HG02623 (cell line): ENCODE results near the gene CDK14.
"Not testable (repeated sequence)": the region's sequence is repeated elsewhere in the genome, so short reads cannot be mapped to it uniquely, and the experiment has no call there.

Experiments used
- ATAC-seq: cut with Tn5 transposase; IDR thresholded peaks from one replicate; pipeline ENCODE4 v1.9.1; 2021; ENCODE audit warnings: moderate library complexity; ENCODE audit not compliant: unreplicated experiment

The CDK14 gene

DNA sequence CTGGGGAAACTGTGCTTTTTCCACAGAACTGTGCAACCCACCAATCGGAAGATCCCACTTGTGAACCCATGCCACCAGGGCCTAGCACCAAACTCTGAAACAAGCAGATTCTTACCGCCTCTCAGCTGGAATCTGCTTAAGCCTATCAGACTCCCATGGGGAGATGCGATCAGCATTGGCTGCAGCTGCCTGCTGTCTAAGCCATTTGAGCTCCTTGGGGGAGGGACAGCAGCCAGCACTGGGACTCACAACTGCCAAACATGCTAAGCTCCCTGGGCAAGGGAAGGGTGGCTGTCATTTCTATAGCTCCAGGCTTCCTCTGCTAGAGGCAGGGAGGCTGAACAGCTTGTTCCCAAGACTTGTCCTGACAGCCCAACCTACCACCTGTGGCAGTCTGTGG lies 283.8 kb downstream of the CDK14 start:
- no peak for ATAC-seq

DNA sequence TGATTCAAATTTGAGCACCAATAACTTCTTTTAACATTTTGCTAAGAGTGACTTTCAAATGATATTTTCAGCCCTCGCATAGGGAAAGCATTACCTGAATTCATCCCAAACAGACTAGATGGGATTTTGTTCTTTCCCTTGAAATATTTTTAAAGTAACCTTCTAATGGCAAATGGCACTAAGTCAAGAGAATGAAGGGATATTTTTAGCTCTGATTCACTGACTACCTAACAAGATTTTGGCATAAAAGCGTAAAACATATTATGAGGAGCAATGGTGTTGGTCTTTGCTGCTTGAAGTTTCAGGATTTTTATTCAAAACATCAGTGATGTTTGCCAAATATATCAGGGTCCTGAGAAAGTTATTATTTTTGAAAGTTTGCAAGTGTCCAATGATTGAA lies 290.3 kb downstream of the CDK14 start:
- ATAC-seq: no peak

DNA sequence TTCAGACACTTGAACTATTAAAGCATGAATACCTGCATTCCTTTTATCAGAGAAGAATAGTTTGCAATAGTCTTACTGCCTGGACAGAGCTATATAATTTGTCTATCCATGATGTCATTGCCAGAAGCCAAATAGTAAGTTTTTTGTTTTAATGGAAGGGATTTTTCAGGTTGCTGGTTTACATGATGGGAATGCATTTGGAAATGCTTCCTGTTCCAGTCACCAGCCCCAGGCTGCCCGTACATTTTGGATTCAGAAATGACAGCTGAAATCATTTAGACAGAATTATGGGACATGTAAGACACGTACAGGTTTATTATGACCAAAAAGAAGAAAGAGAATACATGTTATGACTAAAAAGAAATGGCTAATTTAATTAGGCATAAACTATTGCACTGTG lies 293.1 kb downstream of the CDK14 start:
- no peak for ATAC-seq

DNA sequence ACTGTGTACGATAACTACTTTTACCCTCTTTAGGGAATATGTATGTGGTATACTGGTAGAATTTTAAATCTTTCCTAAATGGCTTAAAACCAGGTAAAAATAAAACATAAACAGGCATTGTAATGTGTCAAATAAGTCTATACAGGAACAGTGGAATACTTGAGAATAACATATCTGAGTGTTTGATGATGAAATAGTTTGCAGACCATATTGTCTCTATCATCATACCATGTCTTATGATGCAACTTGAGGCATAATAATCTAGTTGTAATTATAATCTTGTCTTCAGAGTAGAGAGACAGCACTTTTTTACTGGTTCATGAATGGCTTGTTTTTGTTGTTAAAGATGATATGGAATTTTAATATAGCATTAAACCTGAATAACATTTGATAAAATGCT lies 293.5 kb downstream of the CDK14 start:
- ATAC-seq: no peak

DNA sequence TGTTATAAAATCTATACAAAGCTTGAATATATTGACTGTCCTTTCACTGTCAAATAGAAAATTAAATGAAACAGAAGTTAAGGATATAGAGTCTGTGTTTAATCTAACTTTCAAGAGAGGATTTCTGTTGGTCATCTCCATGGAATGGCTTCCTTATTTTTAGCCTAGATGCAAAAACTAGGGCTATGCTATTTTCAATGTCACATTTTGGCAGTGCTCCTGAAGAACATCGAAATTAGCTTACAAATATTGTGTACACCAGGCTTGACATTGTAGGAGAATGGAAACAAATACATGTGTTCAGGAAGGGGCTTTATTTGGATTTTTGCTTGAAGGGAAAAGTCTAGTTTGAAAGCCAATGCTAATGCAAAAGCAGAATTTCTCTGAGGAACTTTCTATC lies 295.4 kb downstream of the CDK14 start:
- ATAC-seq: no peak

DNA sequence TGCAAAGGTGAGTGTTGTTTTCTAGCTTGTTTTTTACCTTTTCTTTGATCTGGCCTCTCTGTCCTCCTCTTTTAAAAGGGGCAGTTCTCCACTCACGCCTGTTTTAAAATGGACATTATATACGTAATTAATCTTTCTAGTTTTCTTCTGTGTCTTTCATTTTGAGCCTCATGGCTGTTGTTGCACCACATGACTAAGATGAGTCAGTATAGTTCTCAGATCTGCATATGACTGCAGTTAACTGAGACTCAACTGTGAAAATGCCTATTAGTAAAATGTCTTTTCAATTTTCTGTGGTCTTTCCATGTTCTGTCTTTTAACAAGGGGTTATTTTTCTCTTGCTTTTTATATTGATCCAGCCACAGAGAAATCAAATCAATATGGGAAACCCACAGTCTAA lies 296.1 kb downstream of the CDK14 start:
- ATAC-seq: no peak

DNA sequence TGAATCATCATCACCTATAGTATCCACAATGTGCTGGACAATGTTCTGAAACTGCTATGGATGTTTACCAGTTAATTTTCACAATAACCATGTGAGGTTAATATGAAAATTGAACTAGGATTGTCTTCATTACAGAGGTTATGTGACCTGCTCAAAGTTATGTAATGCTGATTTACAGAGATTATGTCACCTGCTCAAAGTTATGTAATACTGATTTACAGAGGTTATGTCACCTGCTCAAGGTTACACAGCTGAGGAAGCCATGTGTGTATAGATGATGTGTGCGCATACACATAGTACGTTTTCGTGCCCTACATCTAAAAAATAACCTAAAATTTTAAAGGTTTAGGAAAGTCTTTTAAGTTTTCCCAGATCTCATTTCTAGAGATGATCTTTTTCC lies 298.0 kb downstream of the CDK14 start:
- no peak for ATAC-seq

DNA sequence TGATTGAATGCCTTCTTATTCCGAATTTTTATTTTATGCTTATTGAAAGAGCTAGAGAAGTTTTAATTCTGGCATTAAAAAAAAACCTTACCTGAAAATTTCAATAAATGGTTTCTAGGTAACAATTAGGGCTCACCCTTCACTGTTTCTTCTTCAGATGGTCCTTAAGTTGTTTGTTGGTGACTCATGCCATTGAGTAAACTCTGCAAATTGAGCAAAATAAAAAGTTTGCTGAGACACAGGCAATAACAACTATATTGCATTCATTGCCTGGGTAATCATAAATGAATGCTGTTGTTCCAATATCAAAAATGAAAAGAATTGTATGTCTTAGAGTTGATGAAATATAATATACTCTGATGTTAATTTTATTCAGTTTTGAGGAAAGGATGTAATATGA lies 300.3 kb downstream of the CDK14 start:
- ATAC-seq: no peak

DNA sequence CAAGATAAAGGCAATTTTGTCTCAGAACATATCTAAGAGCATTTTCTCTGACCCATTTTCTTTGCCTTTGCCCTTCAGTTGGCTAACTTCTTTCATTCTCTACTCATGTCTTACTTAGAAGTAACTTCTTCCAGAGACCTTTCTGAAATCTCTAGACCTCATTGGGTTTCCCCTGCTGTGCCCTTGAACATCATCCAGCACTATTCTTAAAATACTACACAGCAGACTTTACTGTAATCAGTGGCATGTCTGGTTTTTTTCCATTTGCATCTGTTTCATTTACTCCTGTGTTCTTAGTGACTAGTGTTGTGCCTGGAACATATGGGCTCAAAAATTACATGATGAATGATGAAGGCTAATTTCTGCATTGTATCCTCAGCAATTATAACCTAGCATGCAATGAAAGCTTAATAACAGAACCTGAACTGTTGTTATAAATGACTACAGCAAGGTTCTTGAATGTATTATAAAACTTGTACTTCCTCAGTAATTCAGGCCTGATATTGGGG lies 301.9 kb downstream of the CDK14 start:
- no peak for ATAC-seq

DNA sequence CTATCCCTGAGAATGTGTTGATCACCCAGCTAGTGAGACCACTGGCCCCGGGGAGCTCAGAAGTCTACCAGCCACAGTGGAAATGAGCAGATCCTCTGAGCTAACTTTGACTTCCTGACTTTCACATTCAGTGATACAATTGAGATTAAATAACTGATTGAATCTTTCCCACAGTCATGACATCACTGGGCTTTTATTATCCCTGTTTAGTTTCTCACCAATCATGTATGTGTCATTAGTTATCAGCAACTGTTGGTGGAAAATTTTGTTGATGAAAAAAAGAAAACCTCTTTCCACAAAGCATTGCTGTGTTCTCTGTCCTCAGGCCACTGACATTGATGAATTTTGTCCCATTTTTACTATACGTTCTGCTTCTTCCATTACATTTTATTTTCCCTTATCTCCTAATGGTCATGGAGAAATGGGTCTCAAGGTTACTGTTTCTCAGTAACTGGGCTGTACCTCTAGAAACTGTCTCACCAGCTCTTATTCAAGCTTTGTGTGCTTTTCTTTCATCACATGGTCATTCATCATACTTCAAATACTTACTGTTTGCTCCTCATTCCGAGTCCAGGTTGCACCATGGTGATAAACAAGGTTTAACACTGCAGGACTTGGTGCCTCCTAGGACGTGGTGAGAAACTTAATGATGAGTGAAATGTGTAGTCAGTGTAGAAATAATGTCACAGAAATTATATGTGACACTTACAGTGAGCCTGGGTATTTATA lies 304.7 kb downstream of the CDK14 start:
- ATAC-seq: no peak

DNA sequence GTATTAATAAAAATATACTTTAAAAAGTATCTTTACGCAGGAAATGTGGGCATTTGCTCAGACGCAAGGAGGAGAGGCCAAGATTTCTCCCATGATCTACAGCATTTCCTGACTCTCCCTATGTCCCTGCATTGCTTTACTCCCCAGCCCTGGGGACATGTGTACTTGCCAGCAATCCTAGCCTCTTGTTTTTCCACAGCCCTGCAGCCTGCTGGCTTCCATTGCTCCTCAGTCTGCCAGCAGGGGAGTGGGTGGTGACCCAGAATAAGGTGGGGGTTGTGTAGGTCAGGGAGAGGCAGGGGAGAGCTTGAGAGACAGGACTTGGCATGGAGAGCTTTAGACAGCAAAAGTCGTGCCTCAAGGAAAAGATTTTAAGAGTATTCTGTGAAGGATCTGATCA lies 307.7 kb downstream of the CDK14 start:
- ATAC-seq: no peak

DNA sequence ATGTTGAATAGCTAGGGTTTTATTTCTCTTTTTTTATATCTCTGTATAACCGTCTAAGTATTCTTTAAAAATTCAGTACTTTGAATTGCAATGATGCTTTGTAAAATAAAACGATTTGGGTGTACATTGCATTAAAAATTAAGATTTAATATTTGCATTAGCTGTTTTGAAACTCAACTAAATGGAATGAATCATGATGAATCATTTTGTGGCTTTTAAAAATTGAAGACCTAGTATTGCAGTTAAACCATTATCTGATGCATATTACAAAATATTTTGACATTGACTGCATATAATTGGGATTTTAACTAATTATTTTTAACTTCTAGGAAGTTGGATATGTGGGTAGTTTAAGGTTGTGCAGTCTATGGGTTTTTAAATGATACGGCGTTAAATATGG lies 314.0 kb downstream of the CDK14 start:
- ATAC-seq: no peak

DNA sequence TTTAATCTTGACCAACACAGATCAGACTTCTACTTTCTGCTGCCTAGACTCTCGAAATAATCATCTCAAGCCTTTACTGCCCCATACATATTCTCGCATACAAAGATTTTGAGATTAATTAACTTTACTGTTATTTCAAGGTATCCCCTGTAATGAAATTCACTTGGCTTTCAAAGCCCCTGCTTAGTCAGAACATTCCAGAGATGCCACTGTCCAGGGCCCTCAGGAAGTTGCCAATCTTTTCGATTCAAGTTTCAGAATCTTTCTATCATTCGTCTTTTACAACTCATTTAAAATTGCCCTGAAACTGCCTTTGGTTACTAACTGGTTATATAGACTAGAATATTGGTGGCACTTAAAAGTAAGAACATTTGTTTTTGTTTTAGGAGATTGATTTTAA lies 320.2 kb downstream of the CDK14 start:
- no peak for ATAC-seq

DNA sequence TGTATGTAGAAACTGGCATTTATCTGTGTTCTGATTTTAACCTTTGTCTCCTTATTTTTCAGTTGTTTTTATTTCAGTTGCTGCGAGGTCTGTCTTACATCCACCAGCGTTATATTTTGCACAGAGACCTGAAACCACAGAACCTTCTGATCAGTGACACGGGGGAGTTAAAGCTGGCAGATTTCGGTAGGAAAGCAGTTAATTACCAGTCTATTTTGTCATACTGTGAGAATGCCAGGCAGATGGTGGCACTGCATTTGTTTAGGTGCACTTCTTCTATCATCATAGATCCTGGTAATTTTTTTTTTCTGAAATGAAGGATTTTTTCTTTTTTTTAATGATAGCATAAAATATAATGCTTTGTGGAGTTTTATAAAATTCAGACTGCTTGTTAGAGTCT lies 321.4 kb downstream of the CDK14 start:
- no peak for ATAC-seq

DNA sequence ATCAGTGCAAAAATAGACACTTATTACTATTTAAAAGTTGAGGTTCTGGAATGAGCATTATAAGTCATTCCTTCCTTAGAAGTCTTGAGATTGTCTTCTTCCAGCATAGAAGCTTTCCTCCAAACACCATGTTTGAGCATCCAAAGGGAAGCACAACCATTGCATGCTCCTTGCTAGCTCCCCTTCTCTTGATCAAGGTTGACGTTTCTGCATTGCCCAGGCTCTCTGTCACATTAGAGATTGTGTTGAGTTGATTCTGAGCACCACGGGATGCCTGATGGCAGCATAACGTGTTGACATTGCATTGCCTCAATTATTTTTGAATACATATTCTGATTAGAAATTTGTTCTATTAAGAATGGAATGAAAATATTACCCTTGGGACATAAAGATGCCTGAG lies 322.2 kb downstream of the CDK14 start:
- ATAC-seq: no peak

DNA sequence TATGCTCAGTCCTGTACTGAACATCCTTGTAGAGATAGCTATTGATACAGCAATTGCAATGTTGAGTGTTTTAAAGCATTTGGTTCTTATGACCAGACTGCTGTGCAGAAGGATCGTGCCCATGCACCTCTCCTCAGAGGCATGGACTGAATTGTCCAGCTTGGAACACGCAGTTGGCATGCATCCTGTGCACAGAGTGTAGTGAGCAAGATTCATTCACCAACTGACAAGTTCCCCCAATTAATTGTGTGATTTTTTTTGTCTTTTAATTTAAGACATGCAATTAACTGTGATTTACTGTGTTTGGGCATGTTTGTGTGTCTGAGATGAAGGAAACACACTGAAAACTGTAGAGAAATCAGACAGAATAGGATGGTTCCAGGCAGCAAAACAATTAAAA lies 323.7 kb downstream of the CDK14 start:
- ATAC-seq: no peak

DNA sequence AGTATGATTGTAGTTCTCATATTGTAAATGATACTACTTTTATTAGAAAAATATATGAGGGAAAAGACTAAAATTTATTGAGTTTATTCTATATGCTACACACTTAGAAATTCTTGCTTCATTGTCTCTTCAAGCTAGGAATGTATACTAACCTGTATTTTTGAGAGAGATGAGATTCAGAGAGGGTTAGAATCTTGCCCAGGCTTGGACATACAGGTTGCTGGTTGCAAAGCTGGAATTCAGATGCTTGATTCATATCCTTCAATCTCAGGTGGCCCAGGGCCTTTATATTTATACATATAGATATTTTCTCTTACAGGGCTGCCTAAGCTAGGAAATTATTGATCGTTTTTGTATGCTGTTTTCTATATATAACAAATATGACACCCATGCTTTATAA lies 324.2 kb downstream of the CDK14 start:
- no peak for ATAC-seq

DNA sequence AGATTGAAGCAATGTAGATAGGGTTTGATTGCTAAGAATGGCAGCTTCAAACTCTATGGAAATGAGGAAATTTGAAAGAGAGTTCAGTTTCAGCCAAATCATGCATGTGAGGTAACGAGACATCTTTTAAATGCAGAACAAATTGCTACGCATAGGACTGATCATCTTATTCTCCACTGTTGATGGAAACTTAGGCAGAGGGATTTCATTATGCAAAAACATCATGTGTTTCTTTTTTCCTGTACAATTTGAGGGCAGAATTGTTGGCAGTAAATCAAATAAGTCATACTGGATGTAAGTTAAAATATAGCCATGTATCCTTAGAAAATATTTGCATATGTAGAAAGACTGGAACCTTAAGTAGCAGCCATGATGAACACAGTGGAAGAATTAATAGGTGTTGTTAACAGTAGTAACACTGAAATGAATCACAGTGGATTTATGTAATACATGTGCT lies 327.4 kb downstream of the CDK14 start:
- ATAC-seq: no peak

DNA sequence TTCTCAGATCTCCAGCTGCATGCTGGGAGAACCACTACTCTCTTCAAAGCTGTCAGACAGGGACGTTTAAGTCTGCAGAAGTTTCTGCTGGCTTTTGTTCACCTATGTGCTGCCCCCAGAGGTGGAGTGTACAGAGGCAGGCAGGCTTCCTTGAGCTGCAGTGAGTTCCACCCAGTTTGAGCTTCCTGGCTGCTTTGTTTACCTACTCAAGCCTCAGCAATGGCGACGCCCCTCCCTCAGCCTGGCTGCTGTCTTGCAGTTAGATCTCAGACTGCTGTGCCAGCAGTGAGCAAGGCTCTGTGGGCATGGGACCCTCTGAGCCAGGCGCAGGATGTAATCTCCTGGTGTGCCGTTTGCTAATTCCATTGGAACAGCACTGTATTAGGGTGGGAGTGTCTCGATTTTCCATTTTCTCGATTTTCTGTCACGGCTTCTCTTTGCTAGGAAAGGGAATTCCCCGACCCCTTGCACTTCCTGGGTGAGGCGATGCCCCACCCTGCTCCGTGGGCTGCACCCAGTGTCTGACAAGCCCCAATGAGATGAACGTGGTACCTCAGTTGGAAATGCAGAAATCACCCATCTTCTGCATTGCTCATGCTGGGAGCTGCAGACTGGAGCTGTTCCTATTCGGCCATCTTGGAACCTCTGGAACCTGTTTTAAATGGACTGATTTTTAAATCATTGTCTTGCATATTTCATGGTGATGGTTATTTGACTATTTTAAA lies 332.7 kb downstream of the CDK14 start:
- not testable (repeated sequence) for ATAC-seq

DNA sequence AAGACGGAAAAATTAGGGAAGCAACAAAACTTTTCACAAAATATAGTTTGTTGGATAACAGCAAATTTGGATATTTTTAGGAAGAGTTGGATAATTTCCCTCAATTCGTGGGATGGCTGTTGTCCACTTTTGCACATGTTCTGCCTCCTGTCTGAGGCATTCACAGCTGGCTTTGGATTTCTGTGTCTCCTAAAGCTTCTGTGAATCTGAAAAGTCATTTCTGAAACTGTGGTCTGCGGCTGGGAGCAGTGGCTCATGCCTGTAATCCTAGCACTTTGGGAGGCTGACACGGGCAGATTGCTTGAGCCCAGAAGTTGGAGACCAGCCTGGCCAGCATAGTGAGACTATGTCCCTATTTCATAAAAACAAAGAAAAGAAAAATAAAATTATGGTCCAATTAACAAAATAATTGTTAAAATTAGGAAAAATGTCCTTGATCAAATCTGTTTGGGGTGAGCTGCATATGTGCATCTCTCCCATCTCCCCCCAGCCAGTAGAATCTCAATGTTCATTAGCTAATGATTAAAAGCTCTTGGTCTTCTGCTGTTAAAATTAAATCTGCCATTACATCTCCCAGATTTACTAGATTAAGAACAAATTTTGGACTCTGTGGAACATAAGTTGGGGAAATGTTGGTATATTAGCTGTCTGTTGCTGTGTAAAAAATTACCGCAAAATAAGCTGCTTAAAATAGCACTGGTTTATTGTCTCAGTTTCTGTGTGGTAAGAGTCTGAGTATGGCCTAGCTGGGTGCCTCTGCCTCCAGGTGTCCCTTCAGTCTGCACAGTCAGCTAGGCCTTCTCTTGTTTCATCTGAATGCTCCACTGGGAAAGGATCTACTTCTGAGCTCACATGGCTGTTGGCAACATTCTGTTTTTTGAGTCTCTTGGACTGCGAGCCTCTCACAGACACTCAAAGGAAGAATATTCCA lies 336.1 kb downstream of the CDK14 start:
- ATAC-seq: peak; percentile 99

DNA sequence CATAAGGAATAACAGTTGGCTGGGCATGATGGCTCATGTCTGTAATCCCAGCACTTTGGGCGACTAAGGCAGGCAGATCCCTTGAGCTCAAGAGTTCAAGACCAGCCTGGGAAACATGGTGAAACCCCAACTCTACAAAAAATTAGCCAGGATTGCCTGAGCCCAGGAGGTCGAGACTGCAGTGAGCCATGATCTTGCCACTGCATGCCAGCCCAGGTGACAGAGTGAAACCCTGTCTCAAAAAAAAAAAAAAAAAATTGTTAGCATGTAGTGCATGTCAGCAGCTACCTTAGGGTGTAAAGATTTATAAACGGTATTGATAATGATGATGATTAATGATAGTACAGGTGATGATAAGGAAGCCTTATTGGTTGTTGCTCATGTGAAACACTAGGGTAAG lies 336.9 kb downstream of the CDK14 start:
- no peak for ATAC-seq
